Measurements from ENCODE around the gene SNX9. TPM values are rescaled to one million over a fixed set of nuclear protein-coding genes. Genes with fewer than 3 reads are reported as not detected.
"Not testable (repeated sequence)": the region's sequence is repeated elsewhere in the genome, so short reads cannot be mapped to it uniquely, and the experiment has no call there.

The SNX9 gene
- total RNA-seq, 6 donors from 2014 or later, result 13.6 to 31.6 (median 19.0) TPM

GRCh38 chr6:157841211-157841840, 18.3 kb downstream of the SNX9 start:
- H3K9me3 ChIP-seq, result no peaks in the 10 kb centered on the region
- H3K27me3 ChIP-seq, result no peaks in the 10 kb centered on the region
- H3K4me1 ChIP-seq, result peaks cover 11 to 21% (median 16%) of the 10 kb centered on the region in 4 donors
- H3K4me3 ChIP-seq, result no peak overlapping the region
- no peaks in the 10 kb centered on the region for H3K36me3 ChIP-seq
- no peak overlapping the region for H3K27ac ChIP-seq
- DNase-seq (no peak), ATAC-seq (ENCODE audit: low FRiP score in 2 of 2) (peak in 1 of 2 donors; percentile 48)
- TF ChIP-seq POLR2A (IDR thresholded peaks at IDR 0.05) (no peak), POLR2AphosphoS5 (IDR thresholded peaks at IDR 0.05) (no peak), EP300 (IDR thresholded peaks at IDR 0.05) (no peak), CTCF (IDR thresholded peaks at IDR 0.05) (no peak)
- WGBS, 2 donors, result 63 to 82% methylated on average over 2 of the region's 2 CpGs

- Histone ChIP-seq H3K27ac (no peak overlapping the region), H3K27me3 (no peaks in the 10 kb centered on the region), H3K4me1 (peaks cover 13 to 21% (median 18%) of the 10 kb centered on the region in 4 donors), H3K36me3 (no peaks in the 10 kb centered on the region), H3K4me3 (no peak overlapping the region), H3K9me3 (no peaks in the 10 kb centered on the region)
- 89 to 93% methylated on average over 4 of the region's 4 CpGs for WGBS, 2 donors
- no peak for TF ChIP-seq POLR2AphosphoS5 (IDR thresholded peaks at IDR 0.05)
- no peak for TF ChIP-seq POLR2A (IDR thresholded peaks at IDR 0.05)
- TF ChIP-seq CTCF (IDR thresholded peaks at IDR 0.05), result no peak
- no peak for TF ChIP-seq EP300 (IDR thresholded peaks at IDR 0.05)
- no peak for DNase-seq
- no peak for ATAC-seq (ENCODE audit: low FRiP score in 2 of 2)
These were observed 19.2 kb downstream of the SNX9 start for GRCh38 chr6:157842212-157842611.

- 90 to 93% methylated on average over 3 of the region's 3 CpGs for WGBS, 2 donors
- not testable (repeated sequence) for H3K27me3 ChIP-seq; H3K27ac ChIP-seq; H3K36me3 ChIP-seq; ATAC-seq (ENCODE audit: low FRiP score in 2 of 2); DNase-seq; H3K4me3 ChIP-seq; H3K9me3 ChIP-seq
- H3K4me1 ChIP-seq, result peaks cover 13 to 23% (median 18%) of the 10 kb centered on the region in 4 donors
These were observed 21.1 kb downstream of the SNX9 start for GRCh38 chr6:157844196-157844595.

GRCh38 chr6:157845493-157846259, 22.6 kb downstream of the SNX9 start:
- WGBS, 2 donors, result 89 to 94% methylated on average over 6 of the region's 6 CpGs
- ATAC-seq (ENCODE audit: low FRiP score in 2 of 2) (no peak), DNase-seq (no peak)
- Histone ChIP-seq H3K4me1 (peaks cover 12 to 25% (median 15%) of the 10 kb centered on the region in 4 donors), H3K27me3 (no peaks in the 10 kb centered on the region), H3K9me3 (no peaks in the 10 kb centered on the region), H3K4me3 (no peak overlapping the region), H3K36me3 (no peaks in the 10 kb centered on the region), H3K27ac (no peak overlapping the region)
- TF ChIP-seq POLR2AphosphoS5 (IDR thresholded peaks at IDR 0.05) (no peak), POLR2A (IDR thresholded peaks at IDR 0.05) (no peak), CTCF (IDR thresholded peaks at IDR 0.05) (no peak), EP300 (IDR thresholded peaks at IDR 0.05) (no peak)

- ATAC-seq (ENCODE audit: low FRiP score in 2 of 2), result no peak
- no peak overlapping the region for H3K4me3 ChIP-seq
- peaks cover 0 to 8% (median 2%) of the 10 kb centered on the region in 4 donors for H3K9me3 ChIP-seq
- peaks cover 8 to 14% (median 11%) of the 10 kb centered on the region in 4 donors for H3K4me1 ChIP-seq
- DNase-seq, result no peak
- no peak for TF ChIP-seq CTCF (IDR thresholded peaks at IDR 0.05)
- TF ChIP-seq POLR2AphosphoS5 (IDR thresholded peaks at IDR 0.05), result no peak
- no peak for TF ChIP-seq POLR2A (IDR thresholded peaks at IDR 0.05)
- no peak for TF ChIP-seq EP300 (IDR thresholded peaks at IDR 0.05)
- 97 to 100% methylated on average over 2 of the region's 2 CpGs for whole genome bisulfite sequencing, 2 donors
- H3K36me3 ChIP-seq, result no peaks in the 10 kb centered on the region
- no peak overlapping the region for H3K27ac ChIP-seq
- H3K27me3 ChIP-seq, result no peaks in the 10 kb centered on the region
These were observed 24.8 kb downstream of the SNX9 start for GRCh38 chr6:157847846-157848245.

Measured in upper lobe of left lung (tissue), 6 donors.